Neuronal stem cell (in vitro differentiated cells): ENCODE data around the gene YAF2.

Experiments used
- DNase-seq: peaks from one replicate; pipeline ENCODE4 v3.0.0-alpha.2; 2013; ENCODE audit warnings: low spot score
- H2AFZ ChIP-seq: one replicate; pipeline ENCODE4 v1.6.1; 2013; ENCODE audit warnings: mild to moderate bottlenecking, low read length, inconsistent platforms
- H2AK5ac ChIP-seq: 2 replicates; pipeline ENCODE4 v1.6.1; 2013; ENCODE audit warnings: low read depth, mild to moderate bottlenecking, inconsistent platforms, low read length, moderate library complexity, mixed read lengths
- H2BK120ac ChIP-seq: 2 replicates; pipeline ENCODE4 v1.6.1; 2013; ENCODE audit warnings: low read depth, mild to moderate bottlenecking, inconsistent platforms, low read length, moderate library complexity, mixed read lengths
- H2BK12ac ChIP-seq: one replicate; pipeline ENCODE4 v1.6.1; 2013; ENCODE audit warnings: low read length, inconsistent platforms
- H2BK15ac ChIP-seq: 2 replicates; pipeline ENCODE4 v1.6.1; 2013; ENCODE audit warnings: mild to moderate bottlenecking, low read length, inconsistent platforms, mixed read lengths
- H2BK5ac ChIP-seq: one replicate; pipeline ENCODE4 v1.6.1; 2013; ENCODE audit warnings: inconsistent platforms, mild to moderate bottlenecking, low read length, moderate library complexity
- H3K14ac ChIP-seq: one replicate; pipeline ENCODE4 v1.6.1; 2013; ENCODE audit warnings: low read length, inconsistent platforms
- H3K18ac ChIP-seq: 2 replicates; pipeline ENCODE4 v1.6.1; 2013; ENCODE audit warnings: low read length, inconsistent platforms
- H3K23ac ChIP-seq: 2 replicates; pipeline ENCODE4 v1.6.1; 2013; ENCODE audit warnings: low read depth, mild to moderate bottlenecking, mixed read lengths, low read length, inconsistent platforms; ENCODE audit not compliant: poor library complexity
- H3K27ac ChIP-seq: replicated peaks from 3 replicates; pipeline ENCODE4 v1.5.1; 2013; ENCODE audit warnings: low read length, inconsistent platforms
- H3K27me3 ChIP-seq, 3 experiments: 2 replicates each; pipeline ENCODE4 v1.6.1; 2013; ENCODE audit warnings: low read length in 3 of 3, mild to moderate bottlenecking in 2 of 3, inconsistent platforms in 1 of 3, low read depth in 1 of 3, mixed read lengths in 1 of 3, moderate library complexity in 1 of 3; ENCODE audit not compliant: control insufficient read depth in 3 of 3, insufficient read depth in 3 of 3
- H3K36me3 ChIP-seq, 2 donors: replicated peaks in 1 of 2; 2 replicates each; pipeline ENCODE4 v1.6.1; 2013; ENCODE audit warnings: low read length in 2 of 2; ENCODE audit not compliant: control insufficient read depth in 2 of 2, insufficient read depth in 2 of 2
- H3K4ac ChIP-seq: 2 replicates; pipeline ENCODE4 v1.6.1; 2013; ENCODE audit warnings: inconsistent platforms, mild to moderate bottlenecking, low read length, moderate library complexity
- H3K4me1 ChIP-seq, 2 donors: 1 replicate in 1 of 2; 2 replicates in 1 of 2; pipeline ENCODE4 v1.6.1; 2013; ENCODE audit warnings: low read length in 2 of 2, low read depth in 1 of 2; ENCODE audit not compliant: control insufficient read depth in 2 of 2, insufficient read depth in 1 of 2
- H3K4me2 ChIP-seq: one replicate; pipeline ENCODE4 v1.6.1; 2013; ENCODE audit warnings: mild to moderate bottlenecking, low read length, inconsistent platforms; ENCODE audit not compliant: insufficient read depth, poor library complexity, severe bottlenecking
- H3K4me3 ChIP-seq, 2 donors: 2 replicates each; pipeline ENCODE4 v1.5.1; 2013; ENCODE audit warnings: low read length in 2 of 2, mild to moderate bottlenecking in 2 of 2, inconsistent platforms in 1 of 2, moderate library complexity in 1 of 2
- H3K79me1 ChIP-seq: one replicate; pipeline ENCODE4 v1.6.1; 2013; ENCODE audit warnings: low read depth, mild to moderate bottlenecking, inconsistent platforms, low read length, moderate library complexity
- H3K9ac ChIP-seq: one replicate; pipeline ENCODE4 v1.6.1; 2013; ENCODE audit warnings: mild to moderate bottlenecking, low read depth, low read length, inconsistent platforms; ENCODE audit not compliant: poor library complexity
- H3K9me3 ChIP-seq, 2 donors: replicated peaks in 1 of 2; 2 replicates each; pipeline versions ENCODE3 to v1.6.1; 2013; ENCODE audit warnings: low read length in 2 of 2, mild to moderate bottlenecking in 2 of 2, inconsistent platforms in 1 of 2, low read depth in 1 of 2, mixed read lengths in 1 of 2, moderate library complexity in 1 of 2; ENCODE audit not compliant: control insufficient read depth in 2 of 2, insufficient read depth in 1 of 2
- H4K8ac ChIP-seq: one replicate; pipeline ENCODE4 v1.6.1; 2013; ENCODE audit warnings: low read depth, mild to moderate bottlenecking, inconsistent platforms, low read length, moderate library complexity
- H4K91ac ChIP-seq: one replicate; pipeline ENCODE4 v1.6.1; 2013; ENCODE audit warnings: low read length, low read depth, mild to moderate bottlenecking, inconsistent platforms; ENCODE audit not compliant: poor library complexity
- WGBS, 2 donors: extraction: QIAGEN DNeasy Blood & Tissue Kit; methylation state at CpG; one replicate each; pipeline ENCODE4 v1.1.7; 2013; ENCODE audit warnings: missing lambda C conversion rate in 2 of 2, mixed read lengths in 1 of 2; ENCODE audit not compliant: insufficient read length in 2 of 2, insufficient replicate concordance in 1 of 2; ENCODE audit errors: extremely low coverage in 2 of 2; 5-methylcytosine and 5-hydroxymethylcytosine counted together

The YAF2 gene

DNA sequence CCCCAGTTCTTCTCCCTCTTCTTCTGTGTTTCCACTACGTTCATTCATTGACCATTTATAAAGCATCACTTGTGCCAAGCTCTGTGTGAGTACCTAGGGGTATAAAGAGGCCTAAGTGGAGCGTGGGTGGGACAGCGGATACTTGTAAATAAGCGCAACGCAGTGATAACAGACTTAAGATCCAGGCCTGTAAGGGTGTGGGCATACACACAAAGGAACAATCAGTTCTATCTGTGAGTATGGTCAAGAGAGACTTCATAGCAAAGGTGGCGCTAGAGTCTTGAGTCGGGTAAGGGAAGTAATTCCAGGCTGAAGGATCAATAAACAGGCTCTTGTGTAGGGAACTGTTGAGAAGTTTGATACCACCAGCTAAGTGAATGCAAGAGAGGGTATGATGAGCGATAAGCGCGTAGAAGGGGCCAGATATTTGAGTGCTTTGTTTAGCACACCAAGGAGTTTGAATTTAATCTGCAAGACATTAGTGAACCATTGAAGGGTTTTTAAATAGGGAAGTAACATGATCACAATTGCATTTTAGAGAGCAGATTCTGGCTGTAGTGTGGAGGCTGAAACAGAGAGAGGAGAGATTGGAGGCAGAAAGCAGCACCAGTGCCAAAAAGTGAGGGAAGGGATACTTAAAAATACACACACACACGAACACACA, 92.4 kb downstream of the YAF2 start:
- Histone ChIP-seq H3K9ac (no peak overlapping the region), H3K27me3 (no peaks in the 10 kb centered on the region), H3K9me3 (no peaks in the 10 kb centered on the region), H3K14ac (no peak overlapping the region), H2BK15ac (no peak overlapping the region), H3K4ac (no peak overlapping the region), H3K4me1 (peaks cover 5 to 7% of the 10 kb centered on the region in 2 donors), H4K8ac (no peak overlapping the region), H3K18ac (no peak overlapping the region), H2BK5ac (no peak overlapping the region), H3K23ac (no peak overlapping the region), H3K4me2 (no peak overlapping the region), H3K4me3 (peak overlapping the region in 1 of 2 donors; percentile 67), H3K79me1 (no peaks in the 10 kb centered on the region), H4K91ac (no peak overlapping the region), H2AK5ac (no peak overlapping the region), H3K27ac (peak overlapping the region; percentile 15), H2BK120ac (no peak overlapping the region), H3K36me3 (no peaks in the 10 kb centered on the region), H2AFZ (peak overlapping the region; percentile 90), H2BK12ac (no peak overlapping the region)
- WGBS, 2 donors, result no CpG with 5 or more reads among the region's 11 CpGs
- peak; percentile 36 for DNase-seq

DNA sequence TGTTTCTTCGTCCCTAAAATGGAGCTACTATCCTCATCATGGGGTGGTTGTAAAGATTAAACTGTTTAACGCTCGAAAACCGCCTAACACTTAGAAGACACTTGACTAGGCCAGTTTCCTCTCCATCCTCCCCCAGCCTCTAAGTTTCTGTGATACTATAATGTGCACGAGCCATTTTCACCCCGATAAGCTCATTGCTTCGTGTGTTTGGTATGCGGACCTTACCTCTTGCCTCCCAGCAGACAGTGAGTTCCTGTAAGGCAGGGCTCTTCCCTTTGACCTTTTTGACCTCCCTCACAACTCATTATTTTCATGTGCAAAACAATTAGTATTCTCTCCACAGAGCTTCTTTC, 92.9 kb downstream of the YAF2 start:
- no peak overlapping the region for H2BK5ac ChIP-seq
- H3K4me1 ChIP-seq, result peaks cover 5 to 7% of the 10 kb centered on the region in 2 donors
- WGBS, 2 donors, result no CpG with 5 or more reads among the region's 8 CpGs
- H3K4me2 ChIP-seq, result peak overlapping the region; percentile 75
- H3K18ac ChIP-seq, result no peak overlapping the region
- H2AFZ ChIP-seq, result peak overlapping the region; percentile 90
- no peak overlapping the region for H3K4ac ChIP-seq
- H3K9ac ChIP-seq, result no peak overlapping the region
- no peak overlapping the region for H3K23ac ChIP-seq
- no peak overlapping the region for H2BK120ac ChIP-seq
- no peak overlapping the region for H2BK15ac ChIP-seq
- H3K27me3 ChIP-seq, result no peaks in the 10 kb centered on the region
- H3K27ac ChIP-seq, result peak overlapping the region; percentile 72
- H3K14ac ChIP-seq, result no peak overlapping the region
- no peak overlapping the region for H2AK5ac ChIP-seq
- no peaks in the 10 kb centered on the region for H3K9me3 ChIP-seq
- no peak overlapping the region for H4K91ac ChIP-seq
- H2BK12ac ChIP-seq, result no peak overlapping the region
- no peaks in the 10 kb centered on the region for H3K79me1 ChIP-seq
- peak overlapping the region; percentile 67 to 97 for H3K4me3 ChIP-seq
- no peaks in the 10 kb centered on the region for H3K36me3 ChIP-seq
- DNase-seq, result peak; percentile 37
- H4K8ac ChIP-seq, result no peak overlapping the region

DNA sequence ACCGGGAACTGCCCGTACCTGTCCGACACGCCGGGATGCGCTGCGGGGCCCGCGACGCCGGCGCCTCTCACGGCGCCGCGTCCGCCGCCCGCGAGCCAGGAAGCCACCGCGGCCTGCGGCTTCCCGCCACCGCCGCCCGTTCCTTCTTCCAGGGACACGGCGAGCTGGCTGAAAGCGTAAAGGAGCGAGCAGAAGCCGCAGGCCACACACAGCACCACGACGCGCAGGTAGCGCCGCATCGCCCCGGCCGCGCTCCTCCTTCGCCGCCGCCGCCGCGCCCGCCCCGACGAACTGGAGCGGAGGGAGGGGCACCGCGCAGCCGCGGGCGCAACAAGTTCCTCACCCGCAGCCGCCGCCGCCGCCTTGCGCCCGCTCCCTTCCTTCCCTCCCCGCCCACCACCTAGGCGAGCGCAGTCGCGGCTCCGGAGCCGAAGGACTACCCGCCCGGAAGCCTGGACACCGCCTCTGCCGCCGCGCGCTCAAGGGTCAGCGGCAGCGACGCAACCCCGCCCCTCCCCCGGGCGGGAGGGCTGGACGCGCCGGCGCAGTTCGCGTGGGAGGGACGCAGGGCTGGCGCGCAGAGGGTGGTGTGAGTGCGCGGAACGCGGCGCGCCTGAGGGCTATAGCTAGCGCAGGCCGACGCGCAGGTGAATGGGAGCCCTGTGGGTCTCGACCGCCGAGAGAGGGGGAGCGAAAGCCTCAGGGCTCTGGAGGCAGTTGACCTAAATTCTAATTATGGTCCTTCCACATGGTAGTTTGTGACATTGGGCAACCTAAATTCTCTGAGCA, 93.4 kb downstream of the YAF2 start, which contains the start of gene GXYLT1:
Gene GXYLT1 (minus strand): TSS at position 467 of the 789 bp plus-strand sequence. CDS start 228 bp downstream, at position 239.
- H2BK5ac ChIP-seq, result peak within 1 kb of the TSS; percentile 83
- H3K4me3 ChIP-seq, result peak within 1 kb of the TSS; percentile 67 to 97
- no peak within 1 kb of the TSS for H2AK5ac ChIP-seq
- no CpG with 5 or more reads among the region's 106 CpGs for WGBS, 2 donors
- peak within 1 kb of the TSS; percentile 90 for H2AFZ ChIP-seq
- H3K4ac ChIP-seq, result no peak within 1 kb of the TSS
- H3K18ac ChIP-seq, result peak within 1 kb of the TSS; percentile 97
- H3K27ac ChIP-seq, result peak within 1 kb of the TSS; percentile 91
- H3K9ac ChIP-seq, result peak within 1 kb of the TSS; percentile 96
- no peaks in the 10 kb centered on the region for H3K79me1 ChIP-seq
- H3K4me2 ChIP-seq, result peak within 1 kb of the TSS; percentile 75
- H3K4me1 ChIP-seq, result peaks cover 5 to 7% of the 10 kb centered on the region in 2 donors
- no peaks in the 10 kb centered on the region for H3K27me3 ChIP-seq
- H3K14ac ChIP-seq, result no peak within 1 kb of the TSS
- no peak within 1 kb of the TSS for H4K8ac ChIP-seq
- peak within 1 kb of the TSS; percentile 87 for H3K23ac ChIP-seq
- H2BK120ac ChIP-seq, result peak within 1 kb of the TSS; percentile 88
- peak; percentile 93 for DNase-seq
- H4K91ac ChIP-seq, result no peak within 1 kb of the TSS
- no peak within 1 kb of the TSS for H2BK15ac ChIP-seq
- H3K36me3 ChIP-seq, result no peaks in the 10 kb centered on the region
- no peaks in the 10 kb centered on the region for H3K9me3 ChIP-seq
- no peak within 1 kb of the TSS for H2BK12ac ChIP-seq

DNA sequence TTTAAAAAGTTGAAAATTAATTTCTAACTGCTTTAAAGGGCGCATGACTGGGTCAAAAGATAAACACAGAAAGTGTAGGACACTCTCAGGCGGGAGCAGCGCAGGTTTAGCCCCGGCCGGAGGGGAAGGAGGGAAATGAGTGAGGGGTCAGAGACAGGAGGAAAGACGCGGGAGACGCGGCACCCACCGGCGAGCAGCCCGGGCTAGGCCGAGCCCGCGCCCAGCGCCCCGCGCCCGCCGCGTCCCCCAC, 94.0 kb downstream of the YAF2 start:
- peak overlapping the region; percentile 67 to 97 for H3K4me3 ChIP-seq
- peak overlapping the region; percentile 97 for H3K18ac ChIP-seq
- no peak overlapping the region for H2AK5ac ChIP-seq
- H2BK120ac ChIP-seq, result peak overlapping the region; percentile 88
- no peaks in the 10 kb centered on the region for H3K36me3 ChIP-seq
- H2BK15ac ChIP-seq, result no peak overlapping the region
- H3K9ac ChIP-seq, result peak overlapping the region; percentile 96
- no peak for DNase-seq
- peak overlapping the region; percentile 83 for H2BK5ac ChIP-seq
- H2AFZ ChIP-seq, result peak overlapping the region; percentile 90
- H3K9me3 ChIP-seq, result no peaks in the 10 kb centered on the region
- no peak overlapping the region for H3K14ac ChIP-seq
- H2BK12ac ChIP-seq, result no peak overlapping the region
- H3K27me3 ChIP-seq, result no peaks in the 10 kb centered on the region
- no peak overlapping the region for H4K91ac ChIP-seq
- H3K23ac ChIP-seq, result peak overlapping the region; percentile 87
- no peaks in the 10 kb centered on the region for H3K79me1 ChIP-seq
- WGBS, 2 donors, result no CpG with 5 or more reads among the region's 21 CpGs
- no peak overlapping the region for H3K4ac ChIP-seq
- no peak overlapping the region for H4K8ac ChIP-seq
- H3K4me1 ChIP-seq, result peaks cover 5 to 7% of the 10 kb centered on the region in 2 donors
- H3K4me2 ChIP-seq, result peak overlapping the region; percentile 27
- peak overlapping the region; percentile 91 for H3K27ac ChIP-seq
